Trophoblast cell (in vitro differentiated cells and primary cell): ENCODE measurements around the gene PIGO.

Experiments
- DNase-seq, 2 donors: peaks; one replicate each; pipeline ENCODE4 v3.0.0-alpha.2; 2016
- H2AFZ ChIP-seq: 2 replicates; pipeline ENCODE4 v1.6.1; 2013; ENCODE audit warnings: low read length, moderate library complexity, mild to moderate bottlenecking; ENCODE audit not compliant: insufficient read depth, poor library complexity
- H2AK5ac ChIP-seq: 2 replicates; pipeline ENCODE4 v1.6.1; 2013; ENCODE audit warnings: mild to moderate bottlenecking, low read length
- H2BK120ac ChIP-seq: 2 replicates; pipeline ENCODE4 v1.6.1; 2013; ENCODE audit warnings: low read length, mild to moderate bottlenecking, moderate library complexity; ENCODE audit not compliant: insufficient read depth, poor library complexity
- H2BK12ac ChIP-seq: 2 replicates; pipeline ENCODE4 v1.6.1; 2013; ENCODE audit warnings: mild to moderate bottlenecking, low read length, moderate library complexity
- H2BK5ac ChIP-seq: 2 replicates; pipeline ENCODE4 v1.6.1; 2013; ENCODE audit warnings: low read length, low read depth, moderate library complexity, mild to moderate bottlenecking; ENCODE audit not compliant: poor library complexity
- H3K14ac ChIP-seq: 2 replicates; pipeline ENCODE4 v1.6.1; 2013; ENCODE audit warnings: mild to moderate bottlenecking, low read length
- H3K18ac ChIP-seq: 2 replicates; pipeline ENCODE4 v1.6.1; 2013; ENCODE audit warnings: mild to moderate bottlenecking, low read length
- H3K23ac ChIP-seq: 2 replicates; pipeline ENCODE4 v1.6.1; 2013; ENCODE audit warnings: low read length
- H3K27ac ChIP-seq: 2 replicates; pipeline ENCODE4 v1.5.1; 2013; ENCODE audit warnings: low read depth, mild to moderate bottlenecking, inconsistent platforms, low read length, moderate library complexity
- H3K27me3 ChIP-seq: 2 replicates; pipeline ENCODE4 v1.6.1; 2013; ENCODE audit warnings: inconsistent platforms, mild to moderate bottlenecking, low read length, moderate library complexity; ENCODE audit not compliant: insufficient read depth
- H3K36me3 ChIP-seq, 2 experiments: 1 replicate in 1 of 2; 2 replicates in 1 of 2; pipeline ENCODE4 v1.6.1; 2013; ENCODE audit warnings: low read length in 2 of 2, mild to moderate bottlenecking in 2 of 2, moderate library complexity in 1 of 2; ENCODE audit not compliant: insufficient read depth in 2 of 2, control insufficient read depth in 1 of 2
- H3K4ac ChIP-seq: 2 replicates; pipeline ENCODE4 v1.6.1; 2013; ENCODE audit warnings: low read depth, mild to moderate bottlenecking, low read length, moderate library complexity
- H3K4me1 ChIP-seq, 2 experiments: 1 replicate in 1 of 2; 2 replicates in 1 of 2; pipeline ENCODE4 v1.6.1; 2013; ENCODE audit warnings: low read length in 2 of 2, mild to moderate bottlenecking in 2 of 2, moderate library complexity in 1 of 2; ENCODE audit not compliant: insufficient read depth in 2 of 2, control insufficient read depth in 1 of 2
- H3K4me2 ChIP-seq: 2 replicates; pipeline ENCODE4 v1.6.1; 2013; ENCODE audit warnings: inconsistent platforms, mild to moderate bottlenecking, low read length, moderate library complexity
- H3K4me3 ChIP-seq: 2 replicates; pipeline ENCODE4 v1.5.1; 2013; ENCODE audit warnings: mild to moderate bottlenecking, low read depth, low read length, inconsistent platforms
- H3K79me1 ChIP-seq: one replicate; pipeline ENCODE4 v1.6.1; 2013; ENCODE audit warnings: low read length
- H3K79me2 ChIP-seq: 2 replicates; pipeline ENCODE4 v1.6.1; 2013; ENCODE audit warnings: low read length, mild to moderate bottlenecking; ENCODE audit not compliant: control insufficient read depth, insufficient read depth, poor library complexity
- H3K9ac ChIP-seq: 2 replicates; pipeline ENCODE4 v1.6.1; 2013; ENCODE audit warnings: mild to moderate bottlenecking, low read length
- H3K9me3 ChIP-seq: 2 replicates; pipeline ENCODE4 v1.6.1; 2013; ENCODE audit warnings: low read depth, mild to moderate bottlenecking, control low read depth, inconsistent platforms, low read length; ENCODE audit not compliant: insufficient read depth
- H4K12ac ChIP-seq: 2 replicates; pipeline ENCODE4 v1.6.1; 2013; ENCODE audit warnings: low read depth, mild to moderate bottlenecking, low read length, moderate library complexity
- H4K8ac ChIP-seq: 2 replicates; pipeline ENCODE4 v1.6.1; 2013; ENCODE audit warnings: low read depth, mild to moderate bottlenecking, low read length, moderate library complexity
- H4K91ac ChIP-seq: one replicate; pipeline ENCODE4 v1.6.1; 2013; ENCODE audit warnings: low read depth, mild to moderate bottlenecking, low read length, moderate library complexity
- WGBS: extraction: QIAGEN DNeasy Blood & Tissue Kit; methylation state at CpG from one replicate; pipeline ENCODE4 v1.1.7; 2013; ENCODE audit warnings: missing lambda C conversion rate; ENCODE audit not compliant: insufficient read length, insufficient coverage; ENCODE audit errors: extremely low coverage; 5-methylcytosine and 5-hydroxymethylcytosine counted together

The PIGO gene

DNA sequence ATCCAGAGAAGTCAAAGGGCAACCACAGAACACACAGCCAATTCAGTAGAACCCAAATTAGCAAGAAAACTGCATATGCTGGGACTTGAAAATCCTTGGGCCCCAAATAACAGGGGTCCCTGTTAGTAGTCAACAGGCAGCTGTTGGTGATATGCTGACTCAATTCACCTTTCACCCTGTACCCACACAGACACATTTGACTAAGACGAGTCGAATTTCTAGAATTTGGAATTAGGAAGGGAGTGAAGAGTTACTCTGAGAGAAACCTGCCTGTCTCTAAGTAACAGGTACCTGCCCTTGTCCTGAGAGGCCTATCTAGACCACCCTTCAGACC, 23.1 kb downstream of the PIGO start:
- H2BK12ac ChIP-seq, result peak overlapping the region; percentile 89
- no peak overlapping the region for H3K4me3 ChIP-seq
- H3K79me2 ChIP-seq, result peaks cover 31% of the 10 kb centered on the region
- peaks cover 12% of the 10 kb centered on the region for H3K79me1 ChIP-seq
- no peak overlapping the region for H3K23ac ChIP-seq
- no peak overlapping the region for H2BK5ac ChIP-seq
- peaks cover 30 to 46% of the 10 kb centered on the region in 2 experiments for H3K36me3 ChIP-seq
- H3K27ac ChIP-seq, result peak overlapping the region; percentile 35
- H4K8ac ChIP-seq, result peak overlapping the region; percentile 94
- H3K9ac ChIP-seq, result no peak overlapping the region
- peaks cover 15 to 17% of the 10 kb centered on the region in 2 experiments for H3K4me1 ChIP-seq
- peak overlapping the region; percentile 60 for H3K18ac ChIP-seq
- peak overlapping the region; percentile 89 for H4K91ac ChIP-seq
- H4K12ac ChIP-seq, result peak overlapping the region; percentile 79
- DNase-seq, result no peak
- no CpG with 5 or more reads among the region's 2 CpGs for WGBS
- H2BK120ac ChIP-seq, result peak overlapping the region; percentile 84
- H2AFZ ChIP-seq, result no peak overlapping the region
- H3K4ac ChIP-seq, result peak overlapping the region; percentile 42
- H3K14ac ChIP-seq, result peak overlapping the region; percentile 68
- H3K4me2 ChIP-seq, result peak overlapping the region; percentile 53
- H3K9me3 ChIP-seq, result no peaks in the 10 kb centered on the region
- H2AK5ac ChIP-seq, result peak overlapping the region; percentile 71
- H3K27me3 ChIP-seq, result no peaks in the 10 kb centered on the region

GRCh38 chr9:35072461-35073278, 23.7 kb downstream of the PIGO start, which contains the start of gene VCP:
VCP (minus strand) TSS chr9:35072625; CDS start chr9:35072353, 272 bp downstream.
- Histone ChIP-seq H4K8ac (peak within 1 kb of the TSS; percentile 94), H4K12ac (peak within 1 kb of the TSS; percentile 93), H2BK5ac (peak within 1 kb of the TSS; percentile 96), H3K4me2 (peak within 1 kb of the TSS; percentile 88), H3K9ac (peak within 1 kb of the TSS; percentile 98), H3K23ac (no peak within 1 kb of the TSS), H3K27ac (peak within 1 kb of the TSS; percentile 100), H3K18ac (peak within 1 kb of the TSS; percentile 93), H3K36me3 (peaks cover 31 to 50% of the 10 kb centered on the region in 2 experiments), H3K4ac (peak within 1 kb of the TSS; percentile 71), H3K4me3 (peak within 1 kb of the TSS; percentile 99), H3K9me3 (no peaks in the 10 kb centered on the region), H3K79me1 (peaks cover 12% of the 10 kb centered on the region), H3K79me2 (peaks cover 32% of the 10 kb centered on the region), H3K4me1 (peaks cover 11 to 14% of the 10 kb centered on the region in 2 experiments), H4K91ac (peak within 1 kb of the TSS; percentile 92), H3K14ac (peak within 1 kb of the TSS; percentile 98), H2BK12ac (peak within 1 kb of the TSS; percentile 89), H3K27me3 (no peaks in the 10 kb centered on the region), H2BK120ac (peak within 1 kb of the TSS; percentile 96), H2AFZ (peak within 1 kb of the TSS; percentile 66), H2AK5ac (peak within 1 kb of the TSS; percentile 92)
- DNase-seq, result peak; percentile 98 to 99
- WGBS, result no CpG with 5 or more reads among the region's 54 CpGs

DNA sequence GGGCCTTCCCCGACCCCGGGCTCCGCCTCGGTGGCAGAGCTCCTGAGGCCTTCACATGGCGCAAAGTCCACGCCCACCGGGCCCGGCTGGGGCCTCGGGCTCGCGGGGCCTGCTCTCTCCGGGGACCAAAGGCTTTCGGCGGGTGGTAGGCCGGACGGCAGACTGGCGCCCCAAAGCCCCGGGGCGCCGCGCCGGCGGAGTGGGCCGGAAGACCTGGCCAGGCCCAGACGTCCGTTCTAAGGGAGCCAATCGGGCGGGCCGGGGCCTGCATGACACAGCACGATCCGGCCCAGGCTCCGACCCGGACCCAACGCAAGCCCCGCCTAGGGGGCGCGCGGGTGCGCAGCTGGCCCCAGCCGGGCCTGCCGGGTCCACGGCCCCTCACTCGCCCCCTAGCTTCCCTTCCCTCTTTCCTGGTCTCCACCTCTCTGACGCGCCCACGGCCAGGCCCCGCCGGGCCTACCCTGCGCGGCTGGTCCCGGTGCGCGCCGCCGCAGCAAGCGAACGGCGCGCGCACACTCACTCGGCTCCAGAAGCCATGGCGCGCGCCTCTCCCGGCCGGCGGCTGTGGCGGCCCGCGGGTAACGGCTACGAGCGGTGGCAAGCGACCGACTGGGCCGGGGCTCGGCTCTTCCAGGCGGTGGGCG, 24.5 kb downstream of the PIGO start:
- Histone ChIP-seq H2AFZ (peak overlapping the region; percentile 61), H3K4me1 (peaks cover 11 to 14% of the 10 kb centered on the region in 2 experiments), H3K36me3 (peaks cover 31 to 55% of the 10 kb centered on the region in 2 experiments), H3K23ac (no peak overlapping the region), H3K14ac (peak overlapping the region; percentile 98), H3K18ac (peak overlapping the region; percentile 93), H2BK12ac (peak overlapping the region; percentile 29), H2BK5ac (peak overlapping the region; percentile 96), H3K4ac (peak overlapping the region; percentile 71), H3K79me1 (peaks cover 12% of the 10 kb centered on the region), H3K27me3 (no peaks in the 10 kb centered on the region), H2AK5ac (peak overlapping the region; percentile 92), H3K27ac (peak overlapping the region; percentile 100), H3K4me2 (peak overlapping the region; percentile 88), H4K91ac (peak overlapping the region; percentile 92), H3K9ac (peak overlapping the region; percentile 98), H3K9me3 (no peaks in the 10 kb centered on the region), H2BK120ac (peak overlapping the region; percentile 96), H4K8ac (peak overlapping the region; percentile 92), H3K79me2 (peaks cover 32% of the 10 kb centered on the region), H3K4me3 (peak overlapping the region; percentile 99), H4K12ac (peak overlapping the region; percentile 93)
- DNase-seq, result peak; percentile 79
- WGBS, result no CpG with 5 or more reads among the region's 79 CpGs
